Mammary epithelial cell (primary cell): ENCODE results near the gene KRTAP21-3.

ENCODE experiments used
- CTCF ChIP-seq, 2 donors: IDR thresholded peaks in 1 of 2; conservative IDR thresholded peaks in 1 of 2; 2 replicates each; pipeline ENCODE4 v1.5.1; 2011 to 2012; ENCODE audit warnings: inconsistent platforms in 2 of 2, low read length in 2 of 2, mild to moderate bottlenecking in 2 of 2, control low read depth in 1 of 2, low read depth in 1 of 2; ENCODE audit not compliant: insufficient read depth in 1 of 2; ENCODE audit errors: extremely low read depth in 1 of 2
- EZH2 ChIP-seq: IDR thresholded peaks from 2 replicates; pipeline ENCODE4 v1.6.1; 2012; ENCODE audit warnings: low read length, inconsistent platforms, borderline replicate concordance

GRCh38 chr21:30713766-30714165 is 4.8 kb downstream of the KRTAP21-3 start:
- TF ChIP-seq EZH2 (no peak), CTCF (conservative IDR thresholded peaks at IDR 0.05 in 1 of 2, IDR thresholded peaks at IDR 0.05 in 1 of 2; ENCODE audit: extremely low read depth in 1 of 2, insufficient read depth in 1 of 2, low read depth in 1 of 2, low read length in 2 of 2) (no peak)
